Activated T-cell treated with anti-CD3 and anti-CD28 coated beads for 48 hours (primary cell): ENCODE measurements around the gene SLC16A11.
"Not testable (repeated sequence)": the region's sequence is repeated elsewhere in the genome, so short reads cannot be mapped to it uniquely, and the experiment has no call there.

ENCODE experiments used
- DNase-seq: peaks from one replicate; pipeline ENCODE4 v3.0.0-alpha.2; 2020; ENCODE audit warnings: low read depth

Gene SLC16A11

GRCh38 chr17:7043497-7044198 lies at the start of gene SLC16A11:
TSS of gene SLC16A11 (minus strand) at chr17:7044092. CDS start at chr17:7043513, 579 bp downstream.
- no peak for DNase-seq

- DNase-seq, result not testable (repeated sequence)
Observed at GRCh38 chr17:7091311-7092005, 47.6 kb upstream of the SLC16A11 start.

- not testable (repeated sequence) for DNase-seq
Observed at GRCh38 chr17:7089570-7089969, 45.7 kb upstream of the SLC16A11 start.

GRCh38 chr17:7088442-7088841 lies 44.5 kb upstream of the SLC16A11 start:
- DNase-seq, result not testable (repeated sequence)

- no peak for DNase-seq
Observed at GRCh38 chr17:7084088-7084487, 40.2 kb upstream of the SLC16A11 start.

GRCh38 chr17:7083592-7083991 lies 39.7 kb upstream of the SLC16A11 start:
- DNase-seq, result no peak

- no peak for DNase-seq
Observed at GRCh38 chr17:7081341-7082062, 37.6 kb upstream of the SLC16A11 start.

GRCh38 chr17:7080456-7081041 lies 36.7 kb upstream of the SLC16A11 start:
- DNase-seq, result no peak

- DNase-seq, result no peak
Observed at GRCh38 chr17:7079581-7080455, 35.9 kb upstream of the SLC16A11 start, which contains the start of gene CLEC10A. TSS of gene CLEC10A (minus strand) at chr17:7080251. CDS start at chr17:7078812, 1,439 bp downstream.

GRCh38 chr17:7078711-7079110 lies 34.8 kb upstream of the SLC16A11 start:
- DNase-seq, result no peak

- DNase-seq, result no peak
Observed at GRCh38 chr17:7077911-7078546, 34.1 kb upstream of the SLC16A11 start.

GRCh38 chr17:7074931-7075330 lies 31.0 kb upstream of the SLC16A11 start:
- DNase-seq, result no peak

GRCh38 chr17:7072406-7072805 lies 28.5 kb upstream of the SLC16A11 start:
- no peak for DNase-seq

- no peak for DNase-seq
Observed at GRCh38 chr17:7070712-7071111, 26.8 kb upstream of the SLC16A11 start.

- DNase-seq, result no peak
Observed at GRCh38 chr17:7068268-7068667, 24.4 kb upstream of the SLC16A11 start.

GRCh38 chr17:7067198-7067597 lies 23.3 kb upstream of the SLC16A11 start:
- no peak for DNase-seq

- DNase-seq, result no peak
Observed at GRCh38 chr17:7064261-7064660, 20.4 kb upstream of the SLC16A11 start.

GRCh38 chr17:7063518-7064094 lies 19.7 kb upstream of the SLC16A11 start:
- no peak for DNase-seq

GRCh38 chr17:7060165-7060891 lies 16.4 kb upstream of the SLC16A11 start:
- no peak for DNase-seq
